HEK293 (cell line): ENCODE results near the gene PLPPR2.

Experiments used
- CTCF ChIA-PET: fragments of 350-600 bp; formaldehyde crosslinking; extraction: SDS; loops from one replicate; lab custom pipeline; 2021; ENCODE audit warnings: antibody characterized with exemption; lab: Yijun Ruan, JAX
- POLR2A ChIA-PET: fragments of 300-600 bp; formaldehyde crosslinking; extraction: SDS; loops from one replicate; lab custom pipeline; 2020; ENCODE audit warnings: antibody characterized with exemption, inconsistent platforms; lab: Yijun Ruan, JAX
- H3K27ac ChIP-seq: fragments of 200-500 bp; sonication (Bioruptor generic); 2 replicates; pipeline ENCODE4 v1.5.1; 2014; ENCODE audit warnings: low read depth, low read length, control low read depth, inconsistent platforms; ENCODE audit errors: extremely low read depth
- H3K36me3 ChIP-seq, 2 experiments: fragments of 200-500 bp in 1 of 2; sonication (Bioruptor generic) in 1 of 2; 1 replicate in 1 of 2; 2 replicates in 1 of 2; pipeline ENCODE4 v1.5.1; 2014 to 2017; ENCODE audit warnings: inconsistent platforms in 2 of 2, low read length in 2 of 2; ENCODE audit not compliant: control insufficient read depth in 2 of 2, insufficient read depth in 1 of 2
- H3K4me1 ChIP-seq: fragments of 200-500 bp; sonication (Bioruptor generic); 2 replicates; pipeline ENCODE4 v1.5.1; 2014; ENCODE audit warnings: mild to moderate bottlenecking, low read length, inconsistent platforms; ENCODE audit not compliant: control insufficient read depth, insufficient read depth
- H3K4me3 ChIP-seq: 2 replicates; pipeline ENCODE4 v1.5.1; 2011; ENCODE audit warnings: low read depth, mild to moderate bottlenecking, control low read depth, low read length, moderate library complexity
- H3K9me3 ChIP-seq: fragments of 200-500 bp; sonication (Bioruptor generic); 2 replicates; pipeline ENCODE4 v1.5.1; 2014; ENCODE audit warnings: low read depth, low read length, inconsistent platforms; ENCODE audit not compliant: control insufficient read depth, insufficient read depth
- SCRT1 ChIP-seq: fragments of 450-650 bp; formaldehyde crosslinking; IDR thresholded peaks from 2 replicates; pipeline ENCODE4 v1.5.1; 2016; ENCODE audit warnings: missing biosample characterization, missing genetic modification characterization, borderline replicate concordance
- SCRT2 ChIP-seq: fragments of 450-650 bp; formaldehyde crosslinking; IDR thresholded peaks from 2 replicates; pipeline ENCODE4 v1.5.1; 2016; ENCODE audit warnings: missing biosample characterization, missing genetic modification characterization
- WT1 ChIP-seq: fragments of 450-650 bp; formaldehyde crosslinking; IDR thresholded peaks from 2 replicates; pipeline ENCODE4 v1.5.1; 2016; ENCODE audit warnings: missing biosample characterization, missing genetic modification characterization
- ZBTB6 ChIP-seq: fragments of 450-650 bp; formaldehyde crosslinking; IDR thresholded peaks from 2 replicates; pipeline ENCODE4 v1.5.1; 2017; ENCODE audit warnings: missing biosample characterization, missing genetic modification characterization
- ZNF600 ChIP-seq: fragments of 450-650 bp; formaldehyde crosslinking; IDR thresholded peaks from 2 replicates; pipeline ENCODE4 v1.5.1; 2016; ENCODE audit warnings: missing biosample characterization, missing genetic modification characterization

PLPPR2 gene

GRCh38 chr19:11414544-11414943 lies 59.3 kb downstream of the PLPPR2 start:
- Histone ChIP-seq H3K27ac (no peak overlapping the region), H3K36me3 (no peaks in the 10 kb centered on the region), H3K4me1 (no peaks in the 10 kb centered on the region), H3K4me3 (no peak overlapping the region), H3K9me3 (no peaks in the 10 kb centered on the region)
- TF ChIP-seq ZBTB6 (tag by site-specific recombination) = no peak
- TF ChIP-seq ZNF600 = peak; percentile 37; the same call in 1 of the 2 replicates
- 0 out of 2 replicates have a peak, but pooled peaks have one; percentile 10 for TF ChIP-seq WT1
- peak; percentile 52; the same call in 1 of the 2 replicates for TF ChIP-seq SCRT1
- TF ChIP-seq SCRT2 (tag by site-specific recombination) = peak; percentile 82
- ChIA-PET CTCF (interaction anchor here (0.6 to 8.3 kb wide), 2 partner anchors 26 to 33 kb away, joined by 4 to 66 read pairs; partner anchors contain the start of gene EPOR), POLR2A (interaction anchor here (0.6 kb wide), 1 partner anchor 264 kb away, joined by 4 read pairs; no protein-coding TSS in a partner anchor)
